ENCODE measurements around the gene OR4D1. TPM values are rescaled to one million over a fixed set of nuclear protein-coding genes. Genes with fewer than 3 reads are reported as not detected.

OR4D1 gene
- total and polyA plus RNA-seq, 2 of the 13 experiments (the other 11 are each of a cell fraction or from before 2014, with no cell fraction given) = not detected

- intact Hi-C loops (cut with micrococcal nuclease; ENCODE audit: unreplicated experiment) (no loop called here), in situ Hi-C loops (cut with HindIII; ENCODE audit: extremely low pct_ligation_motif_present, low pct_unique_long_range_greater_than_20kb) (no loop called here)
- no TSS peak for BruUV-seq (replicated peaks)
- DNase-seq (ENCODE audit: low spot score) = no peak
- no peak overlapping the region for H3K9ac ChIP-seq (ENCODE audit: insufficient read depth, low read depth, low read length)
- H2AFZ ChIP-seq (ENCODE audit: low read length) = no peak overlapping the region
- no peaks in the 10 kb centered on the region for H3K9me3 ChIP-seq (ENCODE audit: low read length)
- FAIRE-seq = no peak
- WGBS (ENCODE audit: low lambda C conversion rate) = 0% methylated on average over 3 of the region's 3 CpGs
- no peaks in the 10 kb centered on the region for H3K36me3 ChIP-seq (replicated peaks in 1 of 2; ENCODE audit: control insufficient read depth in 1 of 2, insufficient read depth in 2 of 2, low read length in 2 of 2)
- no peak for ATAC-seq
- CTCF ChIA-PET (ENCODE audit: low intra/inter-chr PET ratio, low total read pairs) = no interaction called here
- peaks cover 11% of the 10 kb centered on the region; the same call in 1 of the 2 replicates for H3K4me1 ChIP-seq (ENCODE audit: insufficient read depth, low read length)
- H3K4me3 ChIP-seq (replicated peaks in 1 of 3; ENCODE audit: insufficient read depth in 1 of 3, low read depth in 2 of 3, low read length in 3 of 3) = no peak overlapping the region
- no peak for TF ChIP-seq TOPORS (CRISPR knock-in tag; IDR thresholded peaks at IDR 0.05)
- TF ChIP-seq JARID2 (CRISPR knock-in tag; IDR thresholded peaks at IDR 0.05; ENCODE audit: insufficient replicate concordance) = no peak
- no peak for TF ChIP-seq SMARCC2 (IDR thresholded peaks at IDR 0.05)
- TF ChIP-seq MTERF4 (CRISPR knock-in tag; IDR thresholded peaks at IDR 0.05) = no peak
- TF ChIP-seq SMC3 (IDR thresholded peaks at IDR 0.05; ENCODE audit: low read length) = no peak
- no peak for TF ChIP-seq ZNF20 (CRISPR knock-in tag; IDR thresholded peaks at IDR 0.05)
- TF ChIP-seq MAF1 (CRISPR knock-in tag; IDR thresholded peaks at IDR 0.05; ENCODE audit: borderline replicate concordance) = no peak
- H3K4me2 ChIP-seq (ENCODE audit: low read depth, low read length) = no peak overlapping the region
- no peaks in the 10 kb centered on the region for H3K79me2 ChIP-seq (ENCODE audit: insufficient read depth, low read length)
- H3K27ac ChIP-seq (ENCODE audit: extremely low read length, insufficient read depth, low read length) = no peak overlapping the region
- H4K20me1 ChIP-seq (ENCODE audit: insufficient read depth, low read length) = no peaks in the 10 kb centered on the region
- H3K27me3 ChIP-seq (ENCODE audit: control insufficient read depth in 1 of 2, insufficient read depth in 2 of 2, low read length in 2 of 2) = peaks cover 4 to 27% of the 10 kb centered on the region in 2 experiments; a peak in 4 of 5 replicates
- POLR2A ChIA-PET = no interaction called here
Measured at GRCh38 chr17:58161566-58161965, 13.4 kb downstream of the OR4D1 start.

- Histone ChIP-seq H3K9me3 (ENCODE audit: low read length) (no peaks in the 10 kb centered on the region), H3K4me1 (ENCODE audit: insufficient read depth, low read length) (no peaks in the 10 kb centered on the region), H3K27me3 (ENCODE audit: control insufficient read depth in 1 of 2, insufficient read depth in 2 of 2, low read length in 2 of 2) (peaks cover 2 to 31% of the 10 kb centered on the region in 2 experiments; a peak in 4 of 5 replicates), H3K4me3 (replicated peaks in 1 of 3; ENCODE audit: insufficient read depth in 1 of 3, low read depth in 2 of 3, low read length in 3 of 3) (no peak overlapping the region), H3K4me2 (ENCODE audit: low read depth, low read length) (no peak overlapping the region), H2AFZ (ENCODE audit: low read length) (no peak overlapping the region), H4K20me1 (ENCODE audit: insufficient read depth, low read length) (no peaks in the 10 kb centered on the region), H3K9ac (ENCODE audit: insufficient read depth, low read depth, low read length) (no peak overlapping the region), H3K27ac (ENCODE audit: extremely low read length, insufficient read depth, low read length) (no peak overlapping the region), H3K79me2 (ENCODE audit: insufficient read depth, low read length) (no peaks in the 10 kb centered on the region), H3K36me3 (replicated peaks in 1 of 2; ENCODE audit: control insufficient read depth in 1 of 2, insufficient read depth in 2 of 2, low read length in 2 of 2) (no peaks in the 10 kb centered on the region)
- TF ChIP-seq UBTF (CRISPR knock-in tag; IDR thresholded peaks at IDR 0.05) = no peak
- TF ChIP-seq MIER2 (CRISPR knock-in tag; IDR thresholded peaks at IDR 0.05) = peak; percentile 83; the same call in 1 of the 2 replicates
- TF ChIP-seq REST (IDR thresholded peaks at IDR 0.05; ENCODE audit: borderline replicate concordance in 1 of 2, low read depth in 1 of 2, low read length in 2 of 2) = peak; percentile 33 to 89
- TF ChIP-seq ZNF597 (CRISPR knock-in tag; IDR thresholded peaks at IDR 0.05) = no peak
- in situ Hi-C loops (cut with HindIII; ENCODE audit: extremely low pct_ligation_motif_present, low pct_unique_long_range_greater_than_20kb) = no loop called here
- BruUV-seq (replicated peaks) = no TSS peak
- FAIRE-seq (no peak), DNase-seq (ENCODE audit: low spot score) (no peak), ATAC-seq (no peak)
- ChIA-PET POLR2A (no interaction called here), CTCF (ENCODE audit: low intra/inter-chr PET ratio, low total read pairs) (no interaction called here)
- intact Hi-C loops (cut with micrococcal nuclease; ENCODE audit: unreplicated experiment) = no loop called here
- WGBS (ENCODE audit: low lambda C conversion rate) = 0% methylated on average over 2 of the region's 2 CpGs
Measured at GRCh38 chr17:58165981-58166380, 17.8 kb downstream of the OR4D1 start.

Data from HepG2 (cell line).